H9 (cell line): Measurements from ENCODE around the gene PLCH2. TPM values are rescaled to one million over a fixed set of nuclear protein-coding genes. Genes with fewer than 3 reads are reported as not detected.

Experiments
- DNase-seq: peaks from one replicate; pipeline ENCODE4 v3.0.0-alpha.2; 2017
- H2AFZ ChIP-seq: one replicate; pipeline ENCODE4 v1.6.1; 2013; ENCODE audit warnings: mild to moderate bottlenecking, low read length, control low read depth, moderate library complexity
- H2AK5ac ChIP-seq: 2 replicates; pipeline ENCODE4 v1.6.1; 2013; ENCODE audit warnings: low read length, control low read depth, mixed read lengths; ENCODE audit not compliant: insufficient read length
- H2BK120ac ChIP-seq: one replicate; pipeline ENCODE4 v1.6.1; 2013; ENCODE audit warnings: low read depth, mild to moderate bottlenecking, low read length, control low read depth, inconsistent platforms; ENCODE audit not compliant: poor library complexity, severe bottlenecking
- H2BK12ac ChIP-seq: 2 replicates; pipeline ENCODE4 v1.6.1; 2013; ENCODE audit warnings: low read length, control low read depth, mixed read lengths, low read depth; ENCODE audit not compliant: insufficient read length
- H2BK15ac ChIP-seq: 2 replicates; pipeline ENCODE4 v1.6.1; 2013; ENCODE audit warnings: low read depth, low read length, control low read depth
- H2BK20ac ChIP-seq: one replicate; pipeline ENCODE4 v1.6.1; 2013; ENCODE audit warnings: low read depth, mild to moderate bottlenecking, low read length, control low read depth, inconsistent platforms; ENCODE audit not compliant: poor library complexity, severe bottlenecking
- H2BK5ac ChIP-seq: 2 replicates; pipeline ENCODE4 v1.6.1; 2013; ENCODE audit warnings: low read length, control low read depth, mixed read lengths; ENCODE audit not compliant: insufficient read length
- H3K14ac ChIP-seq: 2 replicates; pipeline ENCODE4 v1.6.1; 2013; ENCODE audit warnings: low read length, control low read depth; ENCODE audit not compliant: insufficient read depth
- H3K18ac ChIP-seq: 2 replicates; pipeline ENCODE4 v1.6.1; 2013; ENCODE audit warnings: low read depth, mild to moderate bottlenecking, mixed read lengths, low read length, control low read depth; ENCODE audit not compliant: insufficient read length
- H3K23ac ChIP-seq: 2 replicates; pipeline ENCODE4 v1.6.1; 2013; ENCODE audit warnings: low read length, control low read depth, mixed read lengths, low read depth; ENCODE audit not compliant: insufficient read length
- H3K23me2 ChIP-seq: 2 replicates; pipeline ENCODE4 v1.6.1; 2013; ENCODE audit warnings: low read depth, mild to moderate bottlenecking, mixed read lengths, low read length, control low read depth; ENCODE audit not compliant: insufficient read length, poor library complexity, severe bottlenecking
- H3K27ac ChIP-seq: 2 replicates; pipeline ENCODE4 v1.5.1; 2013; ENCODE audit warnings: low read length, control low read depth, mixed read lengths, low read depth; ENCODE audit not compliant: insufficient read length
- H3K27me3 ChIP-seq: 2 replicates; pipeline ENCODE4 v1.6.1; 2013; ENCODE audit warnings: low read length, control low read depth, inconsistent platforms; ENCODE audit not compliant: insufficient read depth
- H3K4ac ChIP-seq: 2 replicates; pipeline ENCODE4 v1.6.1; 2013; ENCODE audit warnings: low read depth, mild to moderate bottlenecking, control low read depth, inconsistent platforms, low read length, moderate library complexity
- H3K4me1 ChIP-seq: 2 replicates; pipeline ENCODE4 v1.6.1; 2013; ENCODE audit warnings: low read length, control low read depth, inconsistent platforms; ENCODE audit not compliant: insufficient read depth
- H3K4me2 ChIP-seq: 2 replicates; pipeline ENCODE4 v1.6.1; 2013; ENCODE audit warnings: low read length, control low read depth, mixed read lengths; ENCODE audit not compliant: insufficient read length, insufficient read depth
- H3K56ac ChIP-seq: 2 replicates; pipeline ENCODE4 v1.6.1; 2013; ENCODE audit warnings: low read depth, mild to moderate bottlenecking, mixed read lengths, low read length, control low read depth; ENCODE audit not compliant: insufficient read length
- H3K79me1 ChIP-seq: 2 replicates; pipeline ENCODE4 v1.6.1; 2013; ENCODE audit warnings: low read depth, mild to moderate bottlenecking, moderate library complexity, low read length, control low read depth, inconsistent platforms; ENCODE audit not compliant: insufficient read depth, poor library complexity, severe bottlenecking
- H3K79me2 ChIP-seq: 2 replicates; pipeline ENCODE4 v1.6.1; 2013; ENCODE audit warnings: low read length, control low read depth, inconsistent platforms; ENCODE audit not compliant: insufficient read depth
- H3K9ac ChIP-seq: 2 replicates; pipeline ENCODE4 v1.6.1; 2013; ENCODE audit warnings: low read length, control low read depth, mixed read lengths; ENCODE audit not compliant: insufficient read length; ENCODE audit errors: extremely low read depth
- H3K9me3 ChIP-seq: one replicate; pipeline ENCODE4 v1.6.1; 2013; ENCODE audit warnings: low read depth, low read length, inconsistent platforms; ENCODE audit not compliant: control insufficient read depth
- H3T11ph ChIP-seq: one replicate; pipeline ENCODE4 v1.6.1; 2013; ENCODE audit warnings: mild to moderate bottlenecking, low read length, control low read depth, inconsistent platforms
- H4K20me1 ChIP-seq: one replicate; pipeline ENCODE4 v1.6.1; 2013; ENCODE audit not compliant: control insufficient read depth, insufficient read length, insufficient read depth
- H4K5ac ChIP-seq: 2 replicates; pipeline ENCODE4 v1.6.1; 2013; ENCODE audit warnings: low read depth, mild to moderate bottlenecking, mixed read lengths, low read length, control low read depth; ENCODE audit not compliant: insufficient read length
- H4K8ac ChIP-seq: replicated peaks from 2 replicates; pipeline ENCODE4 v1.6.1; 2013; ENCODE audit warnings: low read length, control low read depth, mixed read lengths, low read depth; ENCODE audit not compliant: insufficient read length
- H4K91ac ChIP-seq: 2 replicates; pipeline ENCODE4 v1.6.1; 2013; ENCODE audit warnings: low read depth, mild to moderate bottlenecking, moderate library complexity, mixed read lengths, low read length, control low read depth; ENCODE audit not compliant: insufficient read length
- H3K27ac Mint-ChIP-seq, 3 experiments: 2 replicates in 2 of 3; 3 replicates in 1 of 3; pipeline ENCODE4 v1.8.0; 2020 to 2021; ENCODE audit warnings: mixed read lengths in 3 of 3, mild to moderate bottlenecking in 1 of 3, moderate library complexity in 1 of 3
- H3K27me3 Mint-ChIP-seq: 2 replicates; pipeline ENCODE4 v1.8.0; 2021; ENCODE audit warnings: low read depth, mild to moderate bottlenecking, moderate library complexity, mixed read lengths
- H3K36me3 Mint-ChIP-seq, 3 experiments: 2 replicates in 2 of 3; 3 replicates in 1 of 3; pipeline ENCODE4 v1.8.0; 2020 to 2021; ENCODE audit warnings: low read depth in 3 of 3, mixed read lengths in 3 of 3; ENCODE audit not compliant: insufficient read depth in 1 of 3
- H3K4me1 Mint-ChIP-seq, 2 experiments: 2 replicates each; pipeline ENCODE4 v1.8.0; 2020; ENCODE audit warnings: mixed read lengths in 2 of 2
- H3K4me3 Mint-ChIP-seq, 2 experiments: 2 replicates in 1 of 2; 3 replicates in 1 of 2; pipeline ENCODE4 v1.8.0; 2020 to 2021; ENCODE audit warnings: mild to moderate bottlenecking in 2 of 2, mixed read lengths in 2 of 2, moderate library complexity in 1 of 2
- H3K9me3 Mint-ChIP-seq, 2 experiments: 2 replicates in 1 of 2; 3 replicates in 1 of 2; pipeline ENCODE4 v1.8.0; 2020; ENCODE audit warnings: mild to moderate bottlenecking in 2 of 2, mixed read lengths in 2 of 2, moderate library complexity in 1 of 2
- WGBS: extraction: QIAGEN DNeasy Blood & Tissue Kit; methylation state at CpG from one replicate; pipeline ENCODE4 v1.1.7; 2013; ENCODE audit warnings: missing lambda C conversion rate, low lambda C conversion rate, mixed read lengths; ENCODE audit not compliant: insufficient read length; ENCODE audit errors: extremely low coverage; 5-methylcytosine and 5-hydroxymethylcytosine counted together
- total RNA-seq: library from RNA; stranded (reverse); gene quantifications from 2 replicates; pipeline ENCODE4 v1.2.1, GENCODE V29; 2021
- TF ChIP-seq, protein P1 (sequence below): fragments of 200-600 bp; sonication (generic); conservative IDR thresholded peaks from 3 replicates; pipeline ENCODE4 v1.8.0; 2021; ENCODE audit warnings: antibody characterized with exemption, mild to moderate bottlenecking

The PLCH2 gene
- total RNA-seq, 1 experiment from 2014 or later = 0.09 TPM

DNA sequence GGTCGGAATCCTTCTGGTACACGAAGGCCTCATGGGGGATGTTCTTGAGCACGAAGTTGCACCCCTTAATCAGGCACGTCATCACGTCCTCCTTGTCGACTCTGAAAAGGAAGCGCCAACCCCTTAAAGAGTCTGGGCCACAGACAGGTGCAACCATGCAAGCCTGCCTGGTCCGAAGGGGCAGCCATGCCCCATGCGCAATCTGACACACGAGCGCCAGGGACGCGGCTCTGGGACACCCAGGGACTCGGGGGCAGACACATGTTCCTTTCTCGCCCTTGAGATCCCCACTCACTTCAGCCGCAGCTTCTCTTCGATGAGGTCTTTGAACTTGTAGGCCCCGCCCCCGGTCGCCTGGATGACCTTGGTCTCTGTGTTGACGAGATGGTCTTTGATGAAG lies 44.7 kb downstream of the PLCH2 start:
- WGBS = no CpG with 5 or more reads among the region's 21 CpGs

More for the DNA sequence above, 44.7 kb downstream of the PLCH2 start:
- TF ChIP-seq, protein P1, sequence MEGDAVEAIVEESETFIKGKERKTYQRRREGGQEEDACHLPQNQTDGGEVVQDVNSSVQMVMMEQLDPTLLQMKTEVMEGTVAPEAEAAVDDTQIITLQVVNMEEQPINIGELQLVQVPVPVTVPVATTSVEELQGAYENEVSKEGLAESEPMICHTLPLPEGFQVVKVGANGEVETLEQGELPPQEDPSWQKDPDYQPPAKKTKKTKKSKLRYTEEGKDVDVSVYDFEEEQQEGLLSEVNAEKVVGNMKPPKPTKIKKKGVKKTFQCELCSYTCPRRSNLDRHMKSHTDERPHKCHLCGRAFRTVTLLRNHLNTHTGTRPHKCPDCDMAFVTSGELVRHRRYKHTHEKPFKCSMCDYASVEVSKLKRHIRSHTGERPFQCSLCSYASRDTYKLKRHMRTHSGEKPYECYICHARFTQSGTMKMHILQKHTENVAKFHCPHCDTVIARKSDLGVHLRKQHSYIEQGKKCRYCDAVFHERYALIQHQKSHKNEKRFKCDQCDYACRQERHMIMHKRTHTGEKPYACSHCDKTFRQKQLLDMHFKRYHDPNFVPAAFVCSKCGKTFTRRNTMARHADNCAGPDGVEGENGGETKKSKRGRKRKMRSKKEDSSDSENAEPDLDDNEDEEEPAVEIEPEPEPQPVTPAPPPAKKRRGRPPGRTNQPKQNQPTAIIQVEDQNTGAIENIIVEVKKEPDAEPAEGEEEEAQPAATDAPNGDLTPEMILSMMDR = no peak
- H4K5ac ChIP-seq = no peak overlapping the region
- H3K79me1 ChIP-seq = peaks cover 16% of the 10 kb centered on the region
- H3K79me2 ChIP-seq = peaks cover 25% of the 10 kb centered on the region; the same call in 1 of the 2 replicates
- H3K4me2 ChIP-seq = no peak overlapping the region
- H2BK12ac ChIP-seq = no peak overlapping the region
- peaks cover 1% of the 10 kb centered on the region for H4K20me1 ChIP-seq
- H2AFZ ChIP-seq = no peak overlapping the region
- H3K27ac ChIP-seq = no peak overlapping the region
- peaks cover 16 to 20% of the 10 kb centered on the region in 2 experiments for H3K4me1 Mint-ChIP-seq
- no peak overlapping the region for H3K18ac ChIP-seq
- no peak overlapping the region for H3T11ph ChIP-seq
- no peak overlapping the region for H3K56ac ChIP-seq
- no peak overlapping the region for H2BK120ac ChIP-seq
- H3K27me3 ChIP-seq = no peaks in the 10 kb centered on the region
- H2AK5ac ChIP-seq = no peak overlapping the region
- no peaks in the 10 kb centered on the region for H3K9me3 ChIP-seq
- no peak overlapping the region; a peak in 1 of 5 replicates for H3K4me3 Mint-ChIP-seq
- H4K8ac ChIP-seq = no peak overlapping the region
- H3K4me1 ChIP-seq = peaks cover 2% of the 10 kb centered on the region; the same call in 1 of the 2 replicates
- H3K23ac ChIP-seq = no peak overlapping the region
- H3K27me3 Mint-ChIP-seq = no peaks in the 10 kb centered on the region
- no peak overlapping the region for H2BK5ac ChIP-seq
- no peak overlapping the region for H3K9ac ChIP-seq
- no peak overlapping the region for H2BK15ac ChIP-seq
- no peaks in the 10 kb centered on the region; a peak in 1 of 5 replicates for H3K9me3 Mint-ChIP-seq
- peaks cover 6% of the 10 kb centered on the region for H3K23me2 ChIP-seq
- no peak overlapping the region for H3K14ac ChIP-seq
- peaks cover 30 to 52% (median 39%) of the 10 kb centered on the region in 3 experiments for H3K36me3 Mint-ChIP-seq
- no peak overlapping the region for H3K4ac ChIP-seq
- H3K27ac Mint-ChIP-seq = peak overlapping the region in 1 of 3 experiments; percentile 48; a peak in 2 of 7 replicates
- no peak overlapping the region for H4K91ac ChIP-seq
- DNase-seq = no peak
- no peak overlapping the region for H2BK20ac ChIP-seq
